GM12878 (cell line): ENCODE measurements around the gene CLEC3A. TPM values are rescaled to one million over a fixed set of nuclear protein-coding genes. Genes with fewer than 3 reads are reported as not detected.

Experiments
- ATAC-seq: fragments of 200-7000 bp; cut with Tn5 transposase; 3 replicates; pipeline ENCODE4 v1.9.1; 2020; ENCODE audit warnings: mild to moderate bottlenecking, moderate library complexity
- BruUV-seq: library from RNA; stranded (reverse); fragments of 400-500 nt; replicated peaks from 2 replicates; lab custom pipeline; 2021; lab: Mats Ljungman, UMichigan
- CTCF ChIA-PET: fragments of 300-600 bp; sonication (Branson Sonifier 250); formaldehyde crosslinking; extraction: SDS; loops from one replicate; lab custom pipeline; 2021; ENCODE audit warnings: inconsistent platforms; lab: Yijun Ruan, JAX
- POLR2A ChIA-PET: fragments of 350-600 bp; formaldehyde crosslinking; extraction: SDS; loops from one replicate; lab custom pipeline; 2021; ENCODE audit warnings: inconsistent platforms; lab: Charles Lee
- RAD21 ChIA-PET: fragments of 300-600 bp; sonication (Branson Sonifier 250); formaldehyde crosslinking; loops from one replicate; lab custom pipeline; 2023; ENCODE audit warnings: antibody characterized with exemption; ENCODE audit not compliant: unreplicated experiment; lab: Charles Lee
- SMC1A ChIA-PET: fragments of 300-600 bp; sonication (Branson Sonifier 250); formaldehyde crosslinking; loops from one replicate; lab custom pipeline; 2023; ENCODE audit not compliant: unreplicated experiment, uncharacterized antibody; lab: Charles Lee
- DNase-seq: peaks from one replicate; pipeline ENCODE4 v3.0.0-alpha.2; 2011; ENCODE audit warnings: low read depth, low spot score
- FAIRE-seq: peaks from 3 replicates; lab custom pipeline; 2011; peaks lifted over from hg19 to GRCh38; lab: Jason Lieb, UNC
- H2AFZ ChIP-seq: 2 replicates; pipeline ENCODE4 v1.6.0; 2011; ENCODE audit warnings: low read depth, low read length, control low read depth; ENCODE audit not compliant: control insufficient read depth
- H3K27ac ChIP-seq: 2 replicates; pipeline ENCODE4 v1.5.1; 2011; ENCODE audit warnings: control low read depth; ENCODE audit not compliant: control insufficient read depth, insufficient read depth
- H3K27me3 ChIP-seq, 2 experiments: replicated peaks in 1 of 2; 2 replicates each; pipeline versions ENCODE4 v1.6.0 to v1.6.1; 2011; ENCODE audit warnings: low read length in 1 of 2; ENCODE audit not compliant: control insufficient read depth in 2 of 2, insufficient read depth in 2 of 2
- H3K36me3 ChIP-seq, 2 experiments: 2 replicates each; pipeline ENCODE4 v1.5.1; 2011; ENCODE audit warnings: low read length in 1 of 2; ENCODE audit not compliant: control insufficient read depth in 2 of 2, insufficient read depth in 2 of 2
- H3K4me1 ChIP-seq: 2 replicates; pipeline ENCODE4 v1.6.1; 2011; ENCODE audit warnings: mild to moderate bottlenecking, low read length, moderate library complexity, mixed read lengths; ENCODE audit not compliant: control insufficient read depth, insufficient read depth
- H3K4me2 ChIP-seq: 2 replicates; pipeline ENCODE4 v1.6.0; 2011; ENCODE audit warnings: control low read depth; ENCODE audit not compliant: control insufficient read depth, insufficient read depth
- H3K4me3 ChIP-seq: fragments of 200-600 bp; sonication (generic); 2 replicates; pipeline ENCODE4 v1.5.1; 2016
- H3K79me2 ChIP-seq: 2 replicates; pipeline ENCODE4 v1.6.0; 2011; ENCODE audit warnings: low read length; ENCODE audit not compliant: control insufficient read depth, insufficient read depth
- H3K9ac ChIP-seq: 2 replicates; pipeline ENCODE4 v1.8.0; 2011; ENCODE audit warnings: low read length, control low read depth, mixed read lengths; ENCODE audit not compliant: control insufficient read depth, insufficient read depth
- H3K9me3 ChIP-seq: replicated peaks from 3 replicates; pipeline ENCODE4 v1.5.1; 2011; ENCODE audit warnings: mild to moderate bottlenecking, low read length; ENCODE audit not compliant: control insufficient read depth, insufficient read depth
- H4K20me1 ChIP-seq: 2 replicates; pipeline ENCODE4 v1.6.0; 2011; ENCODE audit not compliant: control insufficient read depth, insufficient read depth
- ATF3 ChIP-seq: IDR thresholded peaks from 2 replicates; pipeline ENCODE4 v1.6.1; 2011; ENCODE audit warnings: low read depth, mild to moderate bottlenecking, low read length, moderate library complexity, borderline replicate concordance; ENCODE audit errors: extremely low read depth
- BCLAF1 ChIP-seq: fragments of 450-650 bp; IDR thresholded peaks from 2 replicates; pipeline ENCODE4 v1.6.1; 2017; ENCODE audit warnings: antibody characterized with exemption, mild to moderate bottlenecking, moderate library complexity
- CBX3 ChIP-seq: fragments of 200-600 bp; sonication (generic); IDR thresholded peaks from 2 replicates; pipeline ENCODE4 v1.6.1; 2016; ENCODE audit warnings: low read depth, borderline replicate concordance
- CREB1 ChIP-seq: IDR thresholded peaks from 2 replicates; pipeline ENCODE4 v1.6.1; 2012; ENCODE audit warnings: low read depth, mild to moderate bottlenecking, inconsistent platforms
- E4F1 ChIP-seq: fragments of 450-650 bp; IDR thresholded peaks from 2 replicates; pipeline ENCODE4 v1.6.1; 2018; ENCODE audit warnings: borderline replicate concordance, mild to moderate bottlenecking; ENCODE audit not compliant: partially characterized antibody
- GATAD2B ChIP-seq: fragments of 450-650 bp; conservative IDR thresholded peaks from 2 replicates; pipeline ENCODE4 v1.6.1; 2017; ENCODE audit warnings: low read depth, mild to moderate bottlenecking, moderate library complexity
- IKZF2 ChIP-seq, 2 experiments: fragments of 450-650 bp; IDR thresholded peaks; 2 replicates each; pipeline ENCODE4 v1.6.1; 2017; ENCODE audit warnings: mild to moderate bottlenecking in 2 of 2, moderate library complexity in 2 of 2
- IRF4 ChIP-seq: IDR thresholded peaks from 2 replicates; pipeline ENCODE4 v1.6.1; 2011; ENCODE audit warnings: low read depth, low read length
- KDM1A ChIP-seq: fragments of 200-600 bp; sonication (generic); IDR thresholded peaks from 2 replicates; pipeline ENCODE4 v1.6.1; 2016; ENCODE audit warnings: borderline replicate concordance
- KLF5 ChIP-seq: fragments of 450-650 bp; IDR thresholded peaks from 2 replicates; pipeline ENCODE4 v1.6.1; 2014; ENCODE audit warnings: mild to moderate bottlenecking; ENCODE audit not compliant: partially characterized antibody
- MEF2A ChIP-seq: IDR thresholded peaks from 2 replicates; pipeline ENCODE4 v1.6.1; 2011; ENCODE audit warnings: low read depth, mild to moderate bottlenecking, low read length, moderate library complexity; ENCODE audit not compliant: insufficient read depth
- MXI1 ChIP-seq: fragments of 150-350 bp; IDR thresholded peaks from 2 replicates; pipeline ENCODE4 v1.6.1; 2011; ENCODE audit warnings: low read depth, mild to moderate bottlenecking, inconsistent platforms, low read length, improper control_type of control experiment
- NBN ChIP-seq: fragments of 450-650 bp; IDR thresholded peaks from 2 replicates; pipeline ENCODE4 v1.6.1; 2016
- NFYA ChIP-seq: IDR thresholded peaks from 2 replicates; pipeline ENCODE4 v1.6.1; 2011; ENCODE audit warnings: low read depth, mild to moderate bottlenecking, low read length, improper control_type of control experiment, borderline replicate concordance
- NR2F1 ChIP-seq: fragments of 450-650 bp; conservative IDR thresholded peaks from 2 replicates; pipeline ENCODE4 v1.6.1; 2017; ENCODE audit warnings: mild to moderate bottlenecking
- PML ChIP-seq: IDR thresholded peaks from 2 replicates; pipeline ENCODE4 v1.6.1; 2012; ENCODE audit warnings: low read length, inconsistent platforms
- POLR2AphosphoS2 ChIP-seq: IDR thresholded peaks from 2 replicates; pipeline ENCODE4 v1.6.1; 2011; ENCODE audit warnings: low read depth, mild to moderate bottlenecking, low read length, improper control_type of control experiment, moderate library complexity
- SKIL ChIP-seq: fragments of 450-650 bp; IDR thresholded peaks from 2 replicates; pipeline ENCODE4 v1.6.1; 2017; ENCODE audit warnings: mild to moderate bottlenecking, low read depth, inconsistent platforms; ENCODE audit not compliant: poor library complexity, severe bottlenecking
- ZSCAN29 ChIP-seq: fragments of 450-650 bp; IDR thresholded peaks from 2 replicates; pipeline ENCODE4 v1.6.1; 2017; ENCODE audit warnings: mild to moderate bottlenecking, moderate library complexity
- WGBS: methylation state at CpG from one replicate; pipeline ENCODE4 v1.1.6; 2016; ENCODE audit warnings: low lambda C conversion rate; ENCODE audit not compliant: insufficient replicate concordance, insufficient coverage; ENCODE audit errors: missing lambda C conversion rate; 5-methylcytosine and 5-hydroxymethylcytosine counted together
- in situ Hi-C: fragments of 300-500 bp; cut with MboI; formaldehyde crosslinking; loops from 9 replicates; pipeline ENCODE4 v1.14.3; 2018; ENCODE audit warnings: mixed read lengths
- intact Hi-C: fragments of 100-400 bp; cut with micrococcal nuclease; formaldehyde crosslinking; loops from one replicate; pipeline ENCODE4 v1.14.2; 2022; ENCODE audit not compliant: unreplicated experiment
- polyA plus RNA-seq, 11 experiments: library from polyadenylated mRNA; depleted of rRNA in 4 of 11; unstranded in 6 of 11; stranded (reverse) in 5 of 11; fragments of >200 nt; fragmentation: Nextera tagmentation in 4 of 11; fragmentation: Illumina TruSeq in 1 of 11; extraction: Ambion mirVana in 4 of 11; extraction: Trizol in 1 of 11; gene quantifications; 1 replicate in 1 of 11; 2 replicates in 10 of 11; pipeline versions ENCODE4 v1.2.1 to v1.2.3, GENCODE V29; 2011 to 2016; ENCODE audit warnings: inconsistent platforms in 2 of 11, missing spikeins in 2 of 11, low read depth in 1 of 11
- total RNA-seq, 4 experiments: library from RNA; depleted of rRNA in 3 of 4; stranded (reverse); fragments of >200 nt in 3 of 4; fragmentation: Illumina TruSeq in 1 of 4; extraction: Trizol in 1 of 4; gene quantifications; 2 replicates each; pipeline versions ENCODE4 v1.2.1 to v1.2.3, GENCODE V29; 2013 to 2021

Gene CLEC3A
- total and polyA plus RNA-seq, 10 of the 15 experiments (the other 5 are each of a cell fraction or from before 2014, with no cell fraction given) = not detected

GRCh38 chr16:78069913-78070312, 47.6 kb downstream of the CLEC3A start:
- in situ Hi-C loops (no loop called here), intact Hi-C loops (no loop called here)
- no peak overlapping the region for H3K4me2 ChIP-seq
- ChIA-PET SMC1A (no interaction called here), CTCF (no interaction called here), RAD21 (no interaction called here), POLR2A (no interaction called here)
- ATAC-seq (no peak), FAIRE-seq (no peak), DNase-seq (no peak)
- no peaks in the 10 kb centered on the region; a peak in 1 of 4 replicates for H3K27me3 ChIP-seq
- no peak overlapping the region for H3K9ac ChIP-seq
- no peaks in the 10 kb centered on the region for H3K79me2 ChIP-seq
- no peaks in the 10 kb centered on the region for H3K4me1 ChIP-seq
- H3K9me3 ChIP-seq = no peaks in the 10 kb centered on the region
- WGBS = 43% methylated on average over 5 of the region's 5 CpGs
- no peak overlapping the region for H3K27ac ChIP-seq
- H2AFZ ChIP-seq = no peak overlapping the region
- no peaks in the 10 kb centered on the region for H4K20me1 ChIP-seq
- no peak overlapping the region for H3K4me3 ChIP-seq
- no TSS peak for BruUV-seq
- H3K36me3 ChIP-seq = no peaks in the 10 kb centered on the region
- TF ChIP-seq NBN (no peak), IKZF2 (IDR thresholded peaks at IDR 0.05) (no peak), ZSCAN29 (no peak), SKIL (no peak), NFYA (no peak), IRF4 (no peak), CBX3 (no peak), E4F1 (no peak), CREB1 (no peak), KLF5 (no peak), NR2F1 (no peak), KDM1A (no peak), MXI1 (no peak), POLR2AphosphoS2 (no peak), BCLAF1 (no peak), ATF3 (no peak), MEF2A (no peak), GATAD2B (no peak), PML (no peak)
